GM20000 (cell line): Measurements from ENCODE around the gene RUFY1.
A peak's percentile ranks its signal among the peaks of the same experiment; 100 is the strongest.
"Not testable (repeated sequence)": the region's sequence is repeated elsewhere in the genome, so short reads cannot be mapped to it uniquely, and the experiment has no call there.

ENCODE experiments used
- DNase-seq: peaks from one replicate; pipeline ENCODE4 v3.0.0; 2012; ENCODE audit warnings: low spot score
- TF ChIP-seq, protein P1 (sequence below): IDR thresholded peaks from 2 replicates; pipeline ENCODE4 v1.5.1; 2012; ENCODE audit warnings: mild to moderate bottlenecking, control low read depth; ENCODE audit errors: extremely low read depth, missing control alignments

Gene RUFY1

DNA sequence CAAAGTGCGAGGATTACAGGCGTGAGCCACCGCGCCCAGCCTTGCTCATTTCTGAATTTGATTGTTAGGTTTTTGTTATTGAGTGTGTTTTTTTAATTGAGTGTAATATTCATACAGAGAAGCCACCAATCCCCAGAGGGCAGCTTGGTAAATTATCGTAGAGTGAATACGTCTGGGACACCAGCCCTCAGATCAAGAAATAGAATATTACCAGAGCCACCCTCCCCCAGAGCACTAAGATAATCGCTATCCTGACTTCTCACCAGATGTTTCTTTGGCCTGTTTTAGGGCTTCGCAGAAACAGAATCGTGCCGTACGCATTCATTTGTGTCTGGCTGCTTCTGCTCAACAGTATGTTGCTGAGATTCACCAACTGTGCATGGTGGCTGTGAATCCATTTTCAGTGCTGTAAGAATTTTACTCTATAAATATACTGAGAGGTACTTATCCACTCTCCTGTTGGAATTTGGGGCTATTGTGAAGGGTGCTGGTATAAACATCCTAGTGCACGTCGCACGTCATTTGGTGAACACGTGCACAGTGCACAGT lies 37.8 kb upstream of the RUFY1 start:
- TF ChIP-seq, protein P1, sequence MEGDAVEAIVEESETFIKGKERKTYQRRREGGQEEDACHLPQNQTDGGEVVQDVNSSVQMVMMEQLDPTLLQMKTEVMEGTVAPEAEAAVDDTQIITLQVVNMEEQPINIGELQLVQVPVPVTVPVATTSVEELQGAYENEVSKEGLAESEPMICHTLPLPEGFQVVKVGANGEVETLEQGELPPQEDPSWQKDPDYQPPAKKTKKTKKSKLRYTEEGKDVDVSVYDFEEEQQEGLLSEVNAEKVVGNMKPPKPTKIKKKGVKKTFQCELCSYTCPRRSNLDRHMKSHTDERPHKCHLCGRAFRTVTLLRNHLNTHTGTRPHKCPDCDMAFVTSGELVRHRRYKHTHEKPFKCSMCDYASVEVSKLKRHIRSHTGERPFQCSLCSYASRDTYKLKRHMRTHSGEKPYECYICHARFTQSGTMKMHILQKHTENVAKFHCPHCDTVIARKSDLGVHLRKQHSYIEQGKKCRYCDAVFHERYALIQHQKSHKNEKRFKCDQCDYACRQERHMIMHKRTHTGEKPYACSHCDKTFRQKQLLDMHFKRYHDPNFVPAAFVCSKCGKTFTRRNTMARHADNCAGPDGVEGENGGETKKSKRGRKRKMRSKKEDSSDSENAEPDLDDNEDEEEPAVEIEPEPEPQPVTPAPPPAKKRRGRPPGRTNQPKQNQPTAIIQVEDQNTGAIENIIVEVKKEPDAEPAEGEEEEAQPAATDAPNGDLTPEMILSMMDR, result no peak

DNA sequence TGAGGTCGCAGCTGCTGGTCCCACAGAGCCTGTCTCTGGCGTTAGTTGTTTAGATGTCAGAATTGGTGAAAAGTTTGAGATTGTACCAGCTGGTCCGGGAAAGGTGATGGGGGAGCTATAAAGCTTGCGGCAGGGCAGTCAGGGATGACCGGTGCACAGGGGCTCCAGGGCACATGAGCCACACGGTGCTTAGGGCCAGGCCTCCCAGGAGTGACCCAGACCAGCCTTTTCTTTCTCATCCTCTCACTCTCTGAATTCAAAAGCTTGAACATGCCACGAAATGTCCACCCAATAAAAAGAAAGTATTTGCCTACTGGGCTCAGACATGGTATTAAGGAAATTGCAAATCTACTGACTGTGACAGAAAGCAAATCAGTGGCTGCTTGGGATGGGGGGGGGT lies 34.9 kb upstream of the RUFY1 start:
- not testable (repeated sequence) for DNase-seq

More for the DNA sequence above, 37.8 kb upstream of the RUFY1 start:
- DNase-seq, result no peak

DNA sequence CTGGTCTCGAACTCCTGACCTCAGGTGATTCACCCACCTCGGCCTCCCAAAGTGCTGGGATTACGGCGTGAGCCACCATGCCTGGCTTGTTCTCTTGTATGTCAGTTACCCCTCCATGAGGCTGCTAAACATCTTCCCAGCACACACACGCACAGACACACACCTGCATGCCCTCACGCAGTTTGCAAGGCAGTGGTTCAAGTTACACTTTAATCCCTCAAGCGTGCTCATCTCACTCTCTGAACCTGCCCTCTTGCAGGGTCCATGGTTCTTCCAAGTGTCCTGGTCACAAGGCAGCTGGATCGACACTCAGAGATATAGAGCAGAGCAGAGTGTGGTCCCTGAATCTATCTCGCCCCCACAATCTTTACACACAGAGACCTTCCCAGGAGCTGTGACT lies 34.1 kb upstream of the RUFY1 start:
- TF ChIP-seq, protein P1, result no peak
- no peak for DNase-seq

DNA sequence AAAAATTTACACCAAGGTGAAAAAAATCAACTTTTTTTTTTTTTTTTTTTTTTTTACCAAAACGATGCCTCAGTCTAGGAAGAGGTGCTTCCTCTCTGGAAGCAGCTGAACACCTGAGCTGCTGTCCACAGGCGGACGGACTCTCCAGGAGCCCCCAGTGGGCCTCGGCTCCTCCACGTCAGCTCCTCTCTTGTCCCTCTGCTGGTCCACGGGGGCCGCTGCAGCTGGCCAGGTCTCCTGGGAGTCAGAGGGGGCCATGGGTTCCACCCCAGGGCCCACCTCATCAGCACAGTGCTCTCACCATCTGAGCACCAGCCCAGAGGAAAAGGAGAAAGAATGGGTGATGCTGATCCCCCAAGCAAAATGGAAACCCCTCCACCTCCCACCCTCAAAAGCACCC lies 32.6 kb upstream of the RUFY1 start:
- DNase-seq, result not testable (repeated sequence)

GRCh38 chr5:179518369-179518768 lies 32.0 kb upstream of the RUFY1 start:
- DNase-seq, result not testable (repeated sequence)

GRCh38 chr5:179519416-179520070 lies 30.8 kb upstream of the RUFY1 start:
- DNase-seq, result not testable (repeated sequence)

GRCh38 chr5:179522107-179522506 lies 28.2 kb upstream of the RUFY1 start:
- not testable (repeated sequence) for DNase-seq

GRCh38 chr5:179526978-179527377 lies 23.4 kb upstream of the RUFY1 start:
- TF ChIP-seq, protein P1, result no peak
- DNase-seq, result no peak

GRCh38 chr5:179530069-179530998 lies 20.0 kb upstream of the RUFY1 start:
- DNase-seq, result peak; percentile 84
- TF ChIP-seq, protein P1, result peak; percentile 47

DNA sequence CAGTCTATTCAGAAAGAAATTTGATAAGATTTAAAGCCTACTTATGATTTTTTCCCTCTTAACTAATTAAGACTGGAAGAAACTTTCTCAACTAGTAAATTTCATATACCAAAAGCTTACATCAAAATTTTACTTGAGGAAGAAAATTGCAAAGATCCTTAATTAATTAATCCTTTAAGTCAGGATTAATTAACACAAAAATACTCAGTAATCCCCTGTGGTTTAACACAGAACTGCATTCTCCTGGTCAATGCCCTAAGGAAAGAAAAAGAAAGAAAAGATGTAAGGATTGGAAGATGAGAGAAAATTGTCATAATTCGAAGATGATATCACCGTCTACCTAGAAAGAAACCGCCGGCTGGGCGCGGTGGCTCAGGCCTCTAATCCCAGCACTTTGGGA lies 17.3 kb upstream of the RUFY1 start:
- TF ChIP-seq, protein P1, result no peak
- no peak for DNase-seq
